Measurements from ENCODE around the gene CLCN7. TPM values are rescaled to one million over a fixed set of nuclear protein-coding genes. Genes with fewer than 3 reads are reported as not detected.

CLCN7 gene
- total and polyA plus RNA-seq, 4 donors: 61.1 to 119 (median 88.0) TPM

- TF ChIP-seq CTCF (IDR thresholded peaks at IDR 0.05; ENCODE audit: control extremely low read depth, extremely low read depth): no peak
These were observed 37.9 kb upstream of the CLCN7 start for GRCh38 chr16:1512774-1513173.

GRCh38 chr16:1511662-1512569 is 37.1 kb upstream of the CLCN7 start:
- H3K36me3 ChIP-seq (ENCODE audit: control insufficient read depth in 4 of 4, insufficient read depth in 4 of 4, low read length in 4 of 4): peaks cover 0 to 31% (median 10%) of the 10 kb centered on the region in 4 donors
- WGBS, 2 donors: 72 to 80% methylated on average over 30 of the region's 30 CpGs
- ATAC-seq (ENCODE audit: insufficient read depth, low FRiP score) (no peak), DNase-seq (no peak)
- H3K9ac ChIP-seq (ENCODE audit: insufficient read depth in 1 of 2, low read length in 2 of 2): no peak overlapping the region
- H3K27me3 ChIP-seq (ENCODE audit: control insufficient read depth in 3 of 3, insufficient read depth in 3 of 3, low read length in 2 of 3): no peaks in the 10 kb centered on the region
- H3K4me1 ChIP-seq (ENCODE audit: control insufficient read depth in 5 of 5, insufficient read depth in 5 of 5, low read length in 5 of 5): peaks cover 0 to 21% (median 3%) of the 10 kb centered on the region in 5 donors
- peak overlapping the region in 1 of 2 donors; percentile 9 for H3K27ac ChIP-seq (ENCODE audit: low read depth in 1 of 2, low read length in 1 of 2)
- no peak overlapping the region for H3K4me3 ChIP-seq
- TF ChIP-seq CTCF (IDR thresholded peaks at IDR 0.05; ENCODE audit: control extremely low read depth, extremely low read depth): no peak
- peaks cover 0 to 4% (median under 1%) of the 10 kb centered on the region in 4 donors for H3K9me3 ChIP-seq (ENCODE audit: control insufficient read depth in 4 of 4, insufficient read depth in 3 of 4, low read length in 3 of 4)

More at GRCh38 chr16:1512774-1513173, 37.9 kb upstream of the CLCN7 start:
- ATAC-seq (ENCODE audit: insufficient read depth, low FRiP score) (no peak), DNase-seq (no peak)
- Histone ChIP-seq H3K4me3 (no peak overlapping the region), H3K27ac (ENCODE audit: low read depth in 1 of 2, low read length in 1 of 2) (peak overlapping the region in 1 of 2 donors; percentile 52), H3K36me3 (ENCODE audit: control insufficient read depth in 4 of 4, insufficient read depth in 4 of 4, low read length in 4 of 4) (peaks cover 0 to 25% (median 10%) of the 10 kb centered on the region in 4 donors), H3K9me3 (ENCODE audit: control insufficient read depth in 4 of 4, insufficient read depth in 3 of 4, low read length in 3 of 4) (peaks cover 0 to 4% (median under 1%) of the 10 kb centered on the region in 4 donors), H3K27me3 (ENCODE audit: control insufficient read depth in 3 of 3, insufficient read depth in 3 of 3, low read length in 2 of 3) (no peaks in the 10 kb centered on the region), H3K9ac (ENCODE audit: insufficient read depth in 1 of 2, low read length in 2 of 2) (no peak overlapping the region), H3K4me1 (ENCODE audit: control insufficient read depth in 5 of 5, insufficient read depth in 5 of 5, low read length in 5 of 5) (peaks cover 0 to 21% (median 0%) of the 10 kb centered on the region in 5 donors)
- 68 to 88% methylated on average over 15 of the region's 15 CpGs for whole genome bisulfite sequencing, 2 donors

GRCh38 chr16:1510941-1511351 is 36.1 kb upstream of the CLCN7 start:
- TF ChIP-seq CTCF (IDR thresholded peaks at IDR 0.05; ENCODE audit: control extremely low read depth, extremely low read depth): no peak
- H3K36me3 ChIP-seq (ENCODE audit: control insufficient read depth in 4 of 4, insufficient read depth in 4 of 4, low read length in 4 of 4): peaks cover 0 to 40% (median 10%) of the 10 kb centered on the region in 4 donors
- H3K27ac ChIP-seq (ENCODE audit: low read depth in 1 of 2, low read length in 1 of 2): no peak overlapping the region
- H3K27me3 ChIP-seq (ENCODE audit: control insufficient read depth in 3 of 3, insufficient read depth in 3 of 3, low read length in 2 of 3): no peaks in the 10 kb centered on the region
- peaks cover 0 to 4% (median under 1%) of the 10 kb centered on the region in 4 donors for H3K9me3 ChIP-seq (ENCODE audit: control insufficient read depth in 4 of 4, insufficient read depth in 3 of 4, low read length in 3 of 4)
- ATAC-seq (ENCODE audit: insufficient read depth, low FRiP score) (no peak), DNase-seq (no peak)
- no peak overlapping the region for H3K4me3 ChIP-seq
- 93 to 96% methylated on average over 26 of the region's 26 CpGs for WGBS, 2 donors
- no peak overlapping the region for H3K9ac ChIP-seq (ENCODE audit: insufficient read depth in 1 of 2, low read length in 2 of 2)
- peaks cover 0 to 21% (median 3%) of the 10 kb centered on the region in 5 donors for H3K4me1 ChIP-seq (ENCODE audit: control insufficient read depth in 5 of 5, insufficient read depth in 5 of 5, low read length in 5 of 5)

All from lung (tissue), 12 donors.